GM12891 (cell line): ENCODE measurements around the gene UGT1A7.

Source experiments
- POU2F2 ChIP-seq: IDR thresholded peaks from 2 replicates; pipeline ENCODE4 v1.6.1; 2011; ENCODE audit warnings: low read depth, mild to moderate bottlenecking, control low read depth, low read length, moderate library complexity
- TAF1 ChIP-seq: IDR thresholded peaks from 2 replicates; pipeline ENCODE4 v1.6.1; 2011; ENCODE audit warnings: low read depth, low read length, control low read depth

- TF ChIP-seq TAF1: no peak
- TF ChIP-seq POU2F2: no peak
Observed at GRCh38 chr2:233800208-233800607, 118.5 kb downstream of the UGT1A7 start.
